ENCODE measurements around the gene PPP2R5C. TPM values are rescaled to one million over a fixed set of nuclear protein-coding genes. Genes with fewer than 3 reads are reported as not detected.
A peak's percentile ranks its signal among the peaks of the same experiment; 100 is the strongest.

The PPP2R5C gene
- total RNA-seq, 1 experiment from 2014 or later: 101 TPM

DNA sequence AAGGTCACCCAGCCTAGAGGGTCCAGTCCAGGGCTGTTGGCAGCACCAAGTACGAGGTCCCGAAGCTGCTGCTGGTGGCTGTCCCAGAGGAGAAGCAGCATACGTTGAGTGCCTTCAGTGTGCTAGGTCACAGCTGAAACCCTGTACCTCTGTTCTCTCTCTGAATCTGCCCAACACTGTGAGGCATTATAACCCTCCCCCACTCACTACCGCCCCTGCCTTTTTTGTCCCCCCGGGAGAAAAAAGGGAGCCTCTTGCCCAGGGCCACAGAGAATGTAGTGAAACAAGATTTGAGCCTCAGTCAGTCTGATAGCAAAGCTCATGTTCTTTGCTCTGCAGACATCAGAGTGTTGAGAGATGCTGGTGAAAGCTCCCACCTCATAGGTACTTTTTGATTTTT lies 53.4 kb downstream of the PPP2R5C start:
- no peak for DNase-seq (ENCODE audit: low spot score)

DNA sequence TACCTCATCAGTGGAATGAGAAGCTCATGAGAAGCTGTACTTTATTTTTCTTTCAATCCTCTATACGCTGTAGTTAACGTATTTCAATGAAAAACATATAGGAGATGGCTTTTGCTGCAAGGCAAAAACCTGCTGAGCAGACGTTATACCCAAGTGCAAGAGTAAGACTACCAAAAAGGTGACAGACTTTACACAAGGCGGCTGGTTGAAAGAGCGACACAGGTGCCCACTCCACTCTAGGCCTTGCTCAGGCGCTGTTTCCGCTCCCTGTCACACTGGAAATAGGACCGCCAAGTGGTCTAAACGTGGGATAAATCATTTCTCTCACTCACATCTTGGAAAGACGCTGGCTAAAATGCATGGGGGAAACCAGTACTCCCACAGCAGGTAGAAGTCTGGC lies 54.5 kb downstream of the PPP2R5C start:
- DNase-seq (ENCODE audit: low spot score): no peak

DNA sequence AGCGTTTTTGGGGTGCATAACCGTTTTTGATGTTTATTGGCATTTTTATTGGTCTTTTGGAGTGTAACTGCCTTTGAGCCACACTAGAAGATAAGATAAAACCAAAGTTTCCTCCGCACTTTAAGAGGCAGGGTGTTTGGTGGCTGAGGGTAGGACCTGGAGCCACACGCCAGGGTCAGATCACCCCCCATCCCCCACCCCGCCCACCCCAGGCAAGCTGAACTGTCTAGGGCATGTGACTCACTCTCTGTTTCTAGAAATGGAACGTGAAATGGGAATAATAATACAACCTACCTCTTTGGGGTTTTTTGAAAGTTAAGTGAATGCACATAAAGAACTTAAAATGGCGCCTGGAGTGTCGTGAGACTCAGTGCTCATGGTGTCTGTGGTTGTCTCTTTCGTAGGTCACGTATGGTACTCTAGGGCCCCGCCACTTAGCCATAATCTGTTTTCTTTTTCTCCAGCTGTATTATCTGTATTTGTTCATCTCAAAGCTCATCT lies 56.0 kb downstream of the PPP2R5C start:
- no peak for DNase-seq (ENCODE audit: low spot score)

DNA sequence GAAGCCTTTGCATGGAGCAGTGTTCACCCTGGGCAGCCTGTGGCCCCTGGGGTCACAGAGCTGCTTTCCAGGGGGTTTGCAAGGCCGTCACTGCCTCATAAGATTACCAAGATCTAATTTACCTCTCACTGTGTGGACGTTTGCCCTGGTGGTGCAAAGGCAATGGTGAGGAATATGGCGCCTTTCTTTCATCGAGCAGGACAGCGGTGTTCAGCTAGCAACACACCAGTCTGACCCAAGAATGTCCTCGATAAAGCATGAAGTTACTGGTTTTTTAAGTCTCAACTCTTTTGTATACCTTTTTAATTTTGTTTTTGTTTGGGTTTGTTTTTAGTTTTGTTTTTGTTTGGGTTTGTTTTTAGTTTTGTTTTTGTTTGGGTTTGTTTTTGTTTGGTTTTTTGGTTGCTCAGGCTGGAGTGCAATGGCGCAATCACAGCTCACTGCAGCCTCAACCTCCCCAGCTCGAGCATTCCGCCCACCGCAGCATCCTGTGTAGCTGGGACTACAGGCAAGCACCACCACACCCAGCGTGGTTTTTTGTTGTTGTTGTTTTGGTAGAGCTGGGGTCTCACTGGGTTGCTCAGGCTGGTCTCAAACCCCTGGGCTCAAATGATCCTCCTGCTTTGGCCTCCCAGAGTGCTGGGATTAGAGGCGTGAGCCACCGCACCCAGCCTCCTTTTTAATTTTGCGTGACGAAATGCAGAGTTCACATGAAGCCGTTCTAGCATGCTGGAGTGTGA lies 57.9 kb downstream of the PPP2R5C start:
- DNase-seq (ENCODE audit: low spot score): no peak

DNA sequence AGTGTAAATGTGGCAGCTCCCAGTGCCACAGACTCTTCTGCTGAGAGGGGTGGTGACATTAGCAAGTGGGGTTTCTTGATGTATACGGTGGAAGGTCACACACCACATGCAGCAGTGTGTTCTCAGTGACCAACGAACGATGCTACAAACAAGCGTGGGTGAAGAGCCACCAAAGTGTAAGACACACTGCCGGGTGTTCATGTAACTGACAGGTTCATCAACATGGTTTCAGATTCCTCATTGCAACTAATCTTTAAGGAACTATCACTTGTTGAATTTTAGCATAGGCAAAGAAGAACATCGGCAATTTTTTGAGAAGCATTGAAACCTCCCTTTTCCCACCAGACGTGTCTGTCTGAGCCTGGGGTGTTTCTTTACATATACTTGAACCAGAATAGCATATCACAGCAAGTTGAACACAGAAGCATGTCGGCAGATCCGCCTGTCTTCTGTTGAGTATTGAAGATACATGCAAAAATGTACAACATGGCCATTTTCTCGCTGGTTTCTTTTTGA lies 58.8 kb downstream of the PPP2R5C start:
- DNase-seq (ENCODE audit: low spot score): no peak

DNA sequence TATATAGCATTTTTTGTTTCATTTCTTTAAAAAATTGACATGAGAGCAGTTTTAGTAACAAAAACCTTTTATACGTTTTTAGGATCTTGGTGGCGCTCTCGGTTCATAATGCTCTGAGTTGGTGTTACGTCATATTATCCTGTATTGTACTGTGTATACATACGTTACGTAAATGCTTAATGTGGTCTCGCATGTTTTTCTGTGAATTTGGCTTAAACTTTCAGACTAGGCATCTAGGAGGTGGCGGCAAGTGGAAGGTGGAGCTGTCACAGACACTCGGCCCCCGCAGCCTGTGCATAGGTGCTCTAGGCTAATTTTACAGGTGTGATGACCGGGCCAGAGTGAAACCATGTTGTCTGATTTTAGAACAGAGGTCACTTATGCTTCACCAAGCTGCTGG lies 60.0 kb downstream of the PPP2R5C start:
- no peak for DNase-seq (ENCODE audit: low spot score)

DNA sequence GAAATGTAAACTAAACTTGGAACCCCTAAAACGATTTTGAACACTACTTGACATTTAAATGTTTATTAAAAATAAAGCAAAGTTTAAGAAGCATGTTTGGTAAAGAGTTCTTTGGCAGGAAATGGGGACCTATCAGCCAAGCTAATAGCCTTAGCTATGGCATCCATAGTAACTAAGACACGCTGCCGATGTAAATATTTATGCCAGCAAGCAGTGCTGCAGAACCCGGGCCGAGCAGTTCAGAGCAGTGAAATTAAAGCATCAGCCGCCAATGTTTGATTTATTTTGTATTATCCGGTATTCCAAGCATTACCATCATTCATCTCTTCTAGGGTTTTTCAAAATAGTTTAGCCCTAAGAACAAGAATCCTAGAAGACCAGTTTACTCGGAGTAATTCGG lies 61.6 kb downstream of the PPP2R5C start:
- no peak for DNase-seq (ENCODE audit: low spot score)

DNA sequence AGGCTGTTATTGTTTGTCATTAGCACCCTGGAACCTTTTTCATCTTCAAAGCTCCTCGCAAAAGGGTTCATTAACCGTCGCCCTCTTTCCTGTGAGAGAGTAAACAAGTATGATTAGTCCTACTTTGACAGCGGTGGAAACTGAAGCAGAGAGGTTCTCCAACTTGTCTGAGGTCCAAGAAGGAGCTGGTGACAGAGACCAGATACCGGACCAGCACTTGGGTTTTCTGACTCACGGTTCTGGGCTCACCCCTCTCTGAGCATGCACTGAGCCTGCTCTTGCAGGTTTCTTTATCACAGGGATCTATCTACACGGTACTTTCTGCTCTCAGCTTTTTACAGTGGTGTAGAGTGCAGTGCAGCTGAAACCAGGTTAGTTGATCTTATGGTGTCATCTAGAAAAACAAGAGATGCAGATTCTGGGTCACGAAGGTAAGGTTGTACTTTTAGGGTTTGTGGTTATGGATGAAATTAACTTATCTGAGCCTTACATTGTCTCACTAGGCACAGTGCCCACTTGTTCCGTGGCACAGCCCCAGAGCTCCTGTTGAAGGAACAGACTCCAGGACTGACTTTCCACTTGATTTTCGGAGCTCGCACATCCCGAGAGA lies 62.1 kb downstream of the PPP2R5C start:
- no peak for DNase-seq (ENCODE audit: low spot score)

DNA sequence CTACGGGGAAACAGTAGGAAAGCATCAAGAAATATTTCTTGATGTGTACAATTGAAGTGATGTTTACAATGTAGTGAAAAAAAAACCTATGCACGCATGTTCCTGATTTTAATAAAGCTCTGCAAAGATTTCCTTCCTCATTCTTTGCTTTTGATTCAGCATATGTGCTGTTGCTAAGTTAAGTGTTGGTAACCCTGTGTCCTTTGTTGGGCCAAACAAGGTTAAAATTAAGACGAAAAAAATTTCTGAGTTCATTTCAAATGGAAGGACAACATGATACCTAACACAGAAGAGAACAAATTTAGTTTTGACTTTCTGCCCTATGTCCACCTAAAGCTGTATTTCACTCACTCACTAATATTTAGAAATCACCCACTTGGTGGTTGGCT lies 62.8 kb downstream of the PPP2R5C start:
- DNase-seq (ENCODE audit: low spot score): no peak

DNA sequence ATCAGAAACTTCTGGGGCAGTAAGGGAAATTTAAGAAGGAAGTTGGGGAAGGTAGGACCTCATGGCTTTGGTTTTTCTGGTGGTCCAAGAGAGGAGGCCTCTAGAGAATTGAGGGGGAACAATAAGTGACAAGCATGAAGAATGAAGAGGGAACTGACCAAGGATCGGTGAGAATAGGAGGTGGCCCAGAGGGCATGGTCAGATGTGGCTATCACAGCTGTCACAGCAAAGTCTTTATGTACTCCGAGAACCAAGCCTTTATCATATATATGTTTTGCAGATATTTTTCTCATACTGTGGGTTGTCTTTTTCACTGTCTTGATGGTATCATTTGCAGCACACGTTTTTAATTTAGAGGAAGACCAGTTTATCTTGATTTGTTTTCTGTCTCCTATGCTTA lies 64.3 kb downstream of the PPP2R5C start:
- DNase-seq (ENCODE audit: low spot score): no peak

DNA sequence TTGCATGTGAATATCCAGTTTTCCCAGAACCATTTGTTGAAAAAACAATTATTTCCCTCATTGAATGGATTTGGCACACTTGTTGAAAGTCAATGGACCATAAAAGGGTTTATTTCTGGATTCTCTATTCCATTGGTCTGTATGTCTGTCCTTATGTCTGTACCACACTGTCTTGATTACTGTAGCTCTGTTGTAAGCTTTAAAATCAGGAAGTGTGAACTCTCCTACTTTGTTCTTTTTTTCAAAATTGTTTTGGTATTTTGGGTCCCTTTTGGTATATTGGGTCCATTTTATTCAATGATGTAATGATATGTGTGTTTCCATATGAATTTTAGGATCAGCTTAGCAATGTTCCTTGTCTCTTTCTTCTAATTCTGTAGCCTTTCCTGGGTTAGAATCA lies 64.8 kb downstream of the PPP2R5C start:
- no peak for DNase-seq (ENCODE audit: low spot score)

DNA sequence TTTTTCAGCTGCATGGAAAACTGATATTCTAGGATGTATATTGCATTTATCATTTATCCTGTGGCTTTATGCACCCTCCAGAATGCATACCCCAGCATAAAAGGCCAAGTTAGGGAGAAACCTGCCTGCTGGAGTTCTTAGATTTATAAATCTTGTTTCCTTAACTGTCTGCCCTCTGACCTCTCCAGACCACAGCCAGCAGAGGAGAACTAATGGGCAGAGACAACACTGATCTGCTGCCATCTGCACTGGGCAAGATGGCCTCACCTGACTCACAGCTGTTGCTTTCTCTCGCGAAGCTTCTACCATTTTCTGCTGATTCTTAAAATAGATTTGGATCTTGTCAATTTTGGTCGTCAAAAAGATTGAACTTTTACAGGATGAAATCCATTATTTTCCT lies 65.8 kb downstream of the PPP2R5C start:
- DNase-seq (ENCODE audit: low spot score): no peak

DNA sequence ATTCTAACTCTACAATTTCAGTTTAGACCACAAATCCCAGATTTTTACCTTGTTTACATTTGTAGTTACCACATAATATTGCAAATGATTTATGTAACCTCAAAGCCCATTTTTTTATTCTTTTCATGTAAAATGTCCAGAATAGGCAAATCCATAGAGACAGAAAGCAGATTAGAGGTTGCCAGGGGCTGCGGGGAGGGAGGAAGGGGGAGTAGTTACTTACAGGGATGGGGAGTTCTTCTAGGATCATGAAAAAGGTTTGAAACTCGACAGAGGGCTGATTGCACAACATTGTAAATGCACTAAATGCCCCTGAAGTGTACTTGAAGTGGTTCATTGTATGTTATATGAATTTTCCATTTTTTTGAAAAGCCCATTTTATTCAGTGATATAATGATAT lies 66.5 kb downstream of the PPP2R5C start:
- no peak for DNase-seq (ENCODE audit: low spot score)

DNA sequence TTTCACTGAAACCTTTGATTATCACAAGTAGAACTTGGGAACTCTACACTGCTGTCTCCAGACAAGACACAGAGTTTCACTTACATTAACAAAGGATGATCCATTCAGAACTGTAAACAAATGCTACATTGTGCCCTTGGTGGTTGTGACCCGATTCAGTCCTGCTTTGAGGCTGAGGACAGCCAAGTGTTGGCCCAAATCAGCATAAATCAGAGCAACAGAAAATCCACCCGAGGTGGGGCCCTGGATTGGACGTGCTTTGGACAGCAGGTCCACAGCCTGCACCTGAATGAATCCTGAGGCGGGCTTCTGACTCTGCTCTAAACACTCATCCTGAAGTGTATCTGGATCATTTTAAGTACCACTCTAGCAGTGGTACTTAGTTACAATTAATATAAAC lies 68.8 kb downstream of the PPP2R5C start:
- DNase-seq (ENCODE audit: low spot score): no peak

DNA sequence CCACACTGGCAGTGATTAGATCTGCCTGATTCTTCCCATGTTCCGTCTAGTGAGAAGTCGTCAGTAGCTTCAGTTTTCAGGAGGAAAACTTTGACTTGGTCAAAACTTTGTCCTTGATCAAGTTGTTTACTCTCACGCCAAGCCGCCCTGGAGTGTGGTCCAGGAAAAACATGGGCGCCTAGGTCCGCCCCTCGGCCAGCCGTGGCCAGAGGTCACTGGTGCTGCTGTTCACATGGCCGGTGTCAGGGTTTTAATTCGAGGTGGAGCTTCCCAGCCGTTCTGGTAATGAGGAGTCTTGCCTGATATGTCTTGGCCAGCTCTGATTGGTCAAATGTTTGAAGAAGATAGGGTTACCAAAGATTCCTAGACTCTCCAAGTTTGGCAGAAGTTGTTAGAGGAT lies 71.5 kb downstream of the PPP2R5C start:
- no peak for DNase-seq (ENCODE audit: low spot score)

DNA sequence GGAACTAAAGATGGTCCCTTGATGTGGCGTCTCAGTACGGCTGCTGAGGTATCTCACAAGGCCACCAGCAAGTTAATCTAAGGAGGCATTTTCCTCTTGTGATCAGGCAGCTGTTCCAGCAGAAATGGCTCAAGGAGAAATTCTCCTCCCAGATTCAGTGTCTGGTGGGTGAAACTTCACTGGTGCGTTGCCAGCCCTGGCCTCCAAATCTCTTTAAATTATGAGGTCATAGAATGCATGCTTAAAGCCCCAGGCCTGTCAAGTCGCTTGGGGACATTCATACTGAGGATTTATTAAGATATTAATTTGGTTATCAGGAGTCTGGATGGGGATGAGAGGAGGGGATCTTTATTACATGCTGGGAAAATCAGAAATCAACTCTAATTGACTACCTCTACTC lies 72.9 kb downstream of the PPP2R5C start:
- DNase-seq (ENCODE audit: low spot score): no peak

DNA sequence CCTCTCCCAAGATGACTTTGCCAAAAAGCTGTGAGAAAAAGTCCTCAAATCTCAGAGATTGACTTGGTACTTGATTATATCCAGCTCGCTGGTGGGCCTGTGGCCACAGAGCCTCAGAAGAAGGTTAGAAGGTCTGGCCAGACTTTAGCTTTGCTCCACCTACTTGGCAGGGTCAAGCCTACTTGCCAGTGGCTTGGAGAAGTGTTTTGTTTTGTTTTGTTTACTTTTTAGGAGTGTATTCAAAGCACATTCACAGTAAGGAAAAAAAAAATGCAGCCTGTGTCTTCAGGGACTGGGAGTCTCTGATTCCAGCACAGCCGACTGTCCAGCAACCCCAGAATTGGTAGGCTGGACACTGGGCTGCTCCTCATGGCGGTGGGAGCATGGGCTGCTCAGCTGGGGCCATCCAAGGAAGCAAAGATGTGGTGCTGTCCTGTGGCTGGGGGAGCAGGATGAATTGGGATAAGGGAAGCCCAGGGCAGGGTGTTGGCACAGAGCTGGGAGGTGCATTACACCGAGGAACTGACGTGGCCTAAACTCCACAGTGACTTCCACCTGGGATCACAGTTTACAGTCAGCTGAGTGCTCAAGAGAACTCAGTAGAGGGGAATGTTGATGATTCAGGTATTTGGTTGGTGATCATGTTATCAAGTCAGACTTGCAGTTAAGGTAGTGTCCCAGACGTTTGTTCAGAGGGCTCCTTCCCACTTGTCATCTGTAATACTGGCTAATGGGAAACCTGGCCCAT lies 73.5 kb downstream of the PPP2R5C start:
- peak; percentile 23 for DNase-seq (ENCODE audit: low spot score)

DNA sequence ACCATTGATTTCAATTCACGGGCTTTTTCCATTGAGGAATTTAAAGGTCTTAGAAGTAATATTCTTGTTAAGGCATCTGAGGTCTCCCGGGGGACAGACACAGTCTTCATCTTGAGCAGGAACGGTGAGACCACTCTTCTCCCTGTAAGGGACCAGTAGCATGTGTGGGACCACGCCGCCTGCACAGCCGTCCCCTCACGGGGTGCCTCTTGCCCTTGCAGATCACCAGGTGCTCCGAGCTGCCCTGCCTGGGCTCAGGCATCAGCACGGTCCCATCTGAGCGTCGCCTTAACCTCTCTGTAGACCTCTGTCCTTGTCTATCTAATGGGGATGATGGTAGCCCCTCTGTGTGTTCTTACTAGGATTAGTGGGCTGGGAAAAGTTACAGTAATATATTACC lies 74.1 kb downstream of the PPP2R5C start:
- no peak for DNase-seq (ENCODE audit: low spot score)

DNA sequence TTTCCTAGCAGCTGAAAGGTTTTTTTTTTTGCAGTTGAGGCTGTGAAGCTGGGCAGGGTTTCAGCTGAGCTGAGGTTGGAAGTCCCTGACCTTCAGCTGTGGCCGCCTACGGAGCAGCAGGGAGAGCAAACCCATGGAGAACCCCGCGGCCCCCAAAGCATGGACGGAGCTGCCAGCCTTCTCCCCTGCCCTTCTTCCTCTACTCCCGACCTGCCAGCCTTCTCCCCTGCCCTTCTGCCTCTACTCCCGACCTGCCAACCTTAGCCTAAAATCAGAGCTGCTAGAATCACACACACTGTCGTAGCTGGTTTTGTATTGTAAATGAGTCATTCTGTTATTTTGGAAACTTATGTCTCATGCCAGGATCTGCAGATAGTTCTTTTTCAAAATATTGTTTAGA lies 74.6 kb downstream of the PPP2R5C start:
- DNase-seq (ENCODE audit: low spot score): no peak

DNA sequence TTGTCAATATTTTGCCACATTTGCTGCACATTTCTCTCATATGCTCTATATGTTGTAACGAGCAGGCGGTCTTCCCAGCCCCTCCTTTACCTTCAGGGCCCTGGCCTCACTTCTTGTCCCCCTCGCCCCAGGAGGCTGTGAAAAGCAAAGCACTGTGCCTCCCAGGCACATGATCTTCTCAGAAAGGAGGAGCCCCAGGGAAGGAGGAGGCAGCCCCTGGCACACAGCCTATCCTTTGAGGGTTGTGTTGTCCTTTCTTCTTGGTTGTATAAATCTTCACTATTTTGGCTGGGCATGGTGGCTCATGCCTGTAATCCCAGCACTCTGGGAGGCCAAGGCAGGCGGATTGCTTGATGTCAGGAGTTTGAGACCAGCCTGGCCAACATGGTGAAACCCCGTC lies 77.0 kb downstream of the PPP2R5C start:
- no peak for DNase-seq (ENCODE audit: low spot score)

DNA sequence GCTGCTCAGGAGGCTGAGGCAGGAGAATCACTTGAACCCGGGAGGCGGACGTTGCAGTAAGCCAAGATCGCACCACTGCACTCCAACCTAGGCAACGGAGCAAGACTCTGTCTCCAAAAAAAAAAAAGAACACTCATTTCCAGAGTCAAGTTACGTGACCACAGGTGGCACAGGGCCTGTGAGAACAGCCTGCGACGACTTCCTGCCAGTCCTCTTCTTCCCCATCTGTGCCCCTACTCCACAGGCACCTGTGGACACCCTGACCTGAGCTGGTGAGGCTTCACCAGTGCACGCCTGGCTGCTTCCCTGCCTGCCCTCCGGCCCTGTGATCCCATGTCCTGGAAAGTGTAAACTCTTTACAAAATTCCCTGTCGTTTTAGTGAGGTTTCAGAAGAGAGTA lies 77.7 kb downstream of the PPP2R5C start:
- DNase-seq (ENCODE audit: low spot score): no peak

DNA sequence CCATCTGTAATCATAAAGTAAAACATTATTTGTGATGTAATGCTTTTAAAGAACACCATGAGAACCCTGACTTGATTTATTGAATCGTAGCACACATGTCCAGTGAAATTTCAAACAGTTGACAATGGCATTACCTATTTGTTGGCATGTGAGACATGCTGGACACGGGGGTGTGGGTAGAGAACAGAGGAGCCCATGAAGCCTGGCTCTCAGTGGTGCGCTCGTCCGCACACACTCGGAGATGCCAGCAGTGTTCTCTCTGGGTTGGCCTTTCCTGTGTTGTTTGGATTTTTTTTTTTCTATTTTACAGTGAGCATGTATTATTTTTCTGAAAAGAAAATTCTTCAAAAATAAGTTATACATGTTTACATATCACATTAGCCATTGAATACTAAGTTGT lies 78.2 kb downstream of the PPP2R5C start:
- no peak for DNase-seq (ENCODE audit: low spot score)

Data from H4 (cell line).